Endothelial cell of umbilical vein (primary cell): ENCODE measurements around the gene IPPK. TPM values are rescaled to one million over a fixed set of nuclear protein-coding genes. Genes with fewer than 3 reads are reported as not detected.
"Not testable (repeated sequence)": the region's sequence is repeated elsewhere in the genome, so short reads cannot be mapped to it uniquely, and the experiment has no call there.

Experiments used
- BruUV-seq: library from RNA; stranded (reverse); fragments of 400-500 nt; replicated peaks from 2 replicates; lab custom pipeline; 2021; lab: Mats Ljungman, UMichigan
- CTCF ChIA-PET: fragments of 300-600, 350-600 bp; sonication (Branson Sonifier 250); formaldehyde crosslinking; loops from one replicate; lab custom pipeline; 2021; ENCODE audit warnings: antibody characterized with exemption, inconsistent platforms; lab: Charles Lee
- POLR2A ChIA-PET: fragments of 300-600, 350-600 bp; sonication (Branson Sonifier 250); formaldehyde crosslinking; loops from one replicate; lab custom pipeline; 2021; ENCODE audit warnings: antibody characterized with exemption, inconsistent platforms; lab: Charles Lee
- DNase-seq: peaks from one replicate; pipeline ENCODE4 v3.0.0-alpha.2; 2011; ENCODE audit warnings: low read depth, low spot score
- FAIRE-seq: peaks from 2 replicates; lab custom pipeline; 2011; peaks lifted over from hg19 to GRCh38; lab: Jason Lieb, UNC
- H2AFZ ChIP-seq: 2 replicates; pipeline ENCODE4 v1.6.0; 2012; ENCODE audit warnings: low read depth, low read length, control low read depth, inconsistent platforms
- H3K27ac ChIP-seq: 2 replicates; pipeline ENCODE4 v1.5.1; 2011; ENCODE audit warnings: low read depth, mild to moderate bottlenecking, control low read depth, low read length, moderate library complexity; ENCODE audit not compliant: insufficient read depth
- H3K27me3 ChIP-seq, 2 experiments: 2 replicates each; pipeline versions ENCODE4 v1.6.0 to v1.6.1; 2011; ENCODE audit warnings: low read length in 2 of 2, mixed read lengths in 1 of 2; ENCODE audit not compliant: control insufficient read depth in 2 of 2, insufficient read depth in 2 of 2
- H3K36me3 ChIP-seq, 2 experiments: 2 replicates in 1 of 2; 3 replicates in 1 of 2; pipeline ENCODE4 v1.5.1; 2011; ENCODE audit warnings: low read length in 2 of 2, mild to moderate bottlenecking in 1 of 2, moderate library complexity in 1 of 2; ENCODE audit not compliant: control insufficient read depth in 2 of 2, insufficient read depth in 2 of 2; ENCODE audit errors: extremely low read depth in 1 of 2
- H3K4me1 ChIP-seq: 3 replicates; pipeline ENCODE4 v1.5.1; 2011; ENCODE audit warnings: mild to moderate bottlenecking, low read length; ENCODE audit not compliant: control insufficient read depth, insufficient read depth; ENCODE audit errors: extremely low read depth
- H3K4me2 ChIP-seq: 2 replicates; pipeline ENCODE4 v1.6.1; 2011; ENCODE audit warnings: low read length, control low read depth, mixed read lengths; ENCODE audit not compliant: insufficient read depth
- H3K4me3 ChIP-seq, 3 experiments: fragments of 200-600 bp in 1 of 3; sonication (generic), shearing (Covaris generic) in 1 of 3; replicated peaks in 1 of 3; 2 replicates each; pipeline ENCODE4 v1.5.1; 2011 to 2016; ENCODE audit warnings: control low read depth in 3 of 3, low read length in 3 of 3, mild to moderate bottlenecking in 2 of 3, inconsistent platforms in 1 of 3, low read depth in 1 of 3, moderate library complexity in 1 of 3; ENCODE audit not compliant: insufficient read depth in 1 of 3
- H3K79me2 ChIP-seq: 2 replicates; pipeline ENCODE4 v1.6.0; 2012; ENCODE audit warnings: low read length, inconsistent platforms; ENCODE audit not compliant: control insufficient read depth, insufficient read depth
- H3K9ac ChIP-seq: replicated peaks from 2 replicates; pipeline ENCODE3; 2011; ENCODE audit warnings: low read length, control low read depth; ENCODE audit not compliant: insufficient read depth; ENCODE audit errors: extremely low read depth
- H3K9me1 ChIP-seq: replicated peaks from 3 replicates; pipeline ENCODE4 v1.6.0; 2011; ENCODE audit warnings: mild to moderate bottlenecking, low read length; ENCODE audit not compliant: control insufficient read depth, insufficient read depth; ENCODE audit errors: extremely low read depth
- H3K9me3 ChIP-seq: replicated peaks from 2 replicates; pipeline ENCODE4 v1.5.1; 2012; ENCODE audit warnings: low read length, inconsistent platforms; ENCODE audit not compliant: control insufficient read depth, insufficient read depth
- H4K20me1 ChIP-seq: replicated peaks from 2 replicates; pipeline ENCODE3; 2011; ENCODE audit warnings: mild to moderate bottlenecking, low read length; ENCODE audit not compliant: control insufficient read depth, insufficient read depth; ENCODE audit errors: extremely low read depth
- EZH2 ChIP-seq: IDR thresholded peaks from 2 replicates; pipeline ENCODE4 v1.6.1; 2012; ENCODE audit warnings: borderline replicate concordance, low read depth, mild to moderate bottlenecking, moderate library complexity, low read length, inconsistent platforms; ENCODE audit not compliant: severe bottlenecking
- FOS ChIP-seq: IDR thresholded peaks from 2 replicates; pipeline ENCODE4 v1.6.1; 2011; ENCODE audit warnings: mild to moderate bottlenecking, low read length, moderate library complexity, borderline replicate concordance; ENCODE audit not compliant: insufficient read depth
- GATA2 ChIP-seq: IDR thresholded peaks from 2 replicates; pipeline ENCODE4 v1.7.0; 2011; ENCODE audit warnings: low read depth, mild to moderate bottlenecking, moderate library complexity, mixed read lengths, low read length; ENCODE audit not compliant: insufficient read length, insufficient read depth
- JUN ChIP-seq: IDR thresholded peaks from 2 replicates; pipeline ENCODE4 v1.6.1; 2011; ENCODE audit warnings: borderline replicate concordance, low read depth; ENCODE audit not compliant: insufficient read length, insufficient read depth
- MYC ChIP-seq: IDR thresholded peaks from one replicate; pipeline ENCODE4 v1.6.1; 2011; ENCODE audit warnings: mild to moderate bottlenecking, low read depth, low read length
- POLR2A ChIP-seq: IDR thresholded peaks from 2 replicates; pipeline ENCODE4 v1.6.1; 2012; ENCODE audit warnings: low read depth, mild to moderate bottlenecking, control low read depth, low read length
- POLR2AphosphoS5 ChIP-seq: IDR thresholded peaks from 2 replicates; pipeline ENCODE4 v1.6.1; 2012; ENCODE audit warnings: low read depth, mild to moderate bottlenecking, control low read depth, low read length, moderate library complexity; ENCODE audit not compliant: insufficient read depth
- dilution Hi-C: fragments of 300-500 bp; cut with MboI; formaldehyde crosslinking; loops from one replicate; pipeline ENCODE4 v1.15.0; 2019; ENCODE audit warnings: low sequenced_read_pairs; ENCODE audit not compliant: extremely low pct_ligation_motif_present
- intact Hi-C: fragments of 100-400 bp; cut with micrococcal nuclease; formaldehyde crosslinking; loops from one replicate; pipeline ENCODE4 v1.10.0; 2022
- polyA plus RNA-seq, 4 experiments: library from polyadenylated mRNA; depleted of rRNA in 3 of 4; stranded (reverse) in 3 of 4; unstranded in 1 of 4; fragments of >200 nt; gene quantifications; 2 replicates each; pipeline versions ENCODE4 v1.2.1 to v1.2.3, GENCODE V29; 2011 to 2012; ENCODE audit warnings: missing spikeins in 1 of 4
- total RNA-seq: library from RNA; stranded (reverse); gene quantifications from 2 replicates; pipeline ENCODE4 v1.2.3, GENCODE V29; 2021
- TF ChIP-seq, protein P1 (sequence below): IDR thresholded peaks from 2 replicates; pipeline ENCODE4 v1.6.1; 2011; ENCODE audit not compliant: insufficient read depth, insufficient read length
- TF ChIP-seq, protein P2 (sequence below), 2 donors: IDR thresholded peaks; 1 replicate in 1 of 2; 2 replicates in 1 of 2; pipeline ENCODE4 v1.5.1; 2011; ENCODE audit warnings: low read length in 2 of 2, mild to moderate bottlenecking in 2 of 2, moderate library complexity in 2 of 2, control low read depth in 1 of 2, inconsistent platforms in 1 of 2, low read depth in 1 of 2; ENCODE audit not compliant: insufficient read depth in 1 of 2; ENCODE audit errors: extremely low read depth in 1 of 2

Gene IPPK
- total and polyA plus RNA-seq, 2 donors (not counting 3 experiments of a cell fraction or from before 2014, with no cell fraction given) = 14.0 to 28.0 TPM

DNA sequence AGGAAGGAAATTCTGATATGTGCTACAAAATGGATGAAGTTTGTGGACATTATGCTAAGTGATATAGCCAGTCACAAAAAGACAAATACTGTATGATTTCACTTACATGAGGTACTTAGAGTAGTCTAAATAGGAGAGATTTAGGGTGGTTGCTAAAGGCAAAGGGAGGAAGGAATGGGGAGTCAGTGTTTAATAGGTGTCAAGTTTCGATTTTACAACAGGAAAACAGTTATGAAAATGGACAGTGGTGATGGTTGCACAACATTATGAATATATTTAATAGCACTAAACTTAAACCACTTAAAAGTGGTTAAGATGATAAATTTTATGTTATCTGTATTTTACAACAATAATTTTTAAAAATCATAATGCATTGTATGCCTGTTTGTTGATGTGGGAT is 93.8 kb downstream of the IPPK start:
- H3K9ac ChIP-seq = no peak overlapping the region
- no peak for DNase-seq
- intact Hi-C loops (no loop called here), dilution Hi-C loops (no loop called here)
- CTCF ChIA-PET = no interaction called here
- H3K9me1 ChIP-seq = no peaks in the 10 kb centered on the region
- H3K79me2 ChIP-seq = no peaks in the 10 kb centered on the region
- BruUV-seq = no TSS peak
- H3K36me3 ChIP-seq = no peaks in the 10 kb centered on the region
- no peaks in the 10 kb centered on the region for H3K9me3 ChIP-seq
- no peaks in the 10 kb centered on the region for H3K4me1 ChIP-seq
- no peak overlapping the region for H2AFZ ChIP-seq
- POLR2A ChIA-PET = no interaction called here
- H4K20me1 ChIP-seq = no peaks in the 10 kb centered on the region
- no peak overlapping the region for H3K27ac ChIP-seq
- no peaks in the 10 kb centered on the region for H3K27me3 ChIP-seq
- no peak for FAIRE-seq
- no peak overlapping the region for H3K4me2 ChIP-seq
- no peak for TF ChIP-seq JUN
- TF ChIP-seq, protein P1, sequence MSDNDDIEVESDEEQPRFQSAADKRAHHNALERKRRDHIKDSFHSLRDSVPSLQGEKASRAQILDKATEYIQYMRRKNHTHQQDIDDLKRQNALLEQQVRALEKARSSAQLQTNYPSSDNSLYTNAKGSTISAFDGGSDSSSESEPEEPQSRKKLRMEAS = no peak
- TF ChIP-seq GATA2 = no peak
- no peak for TF ChIP-seq POLR2AphosphoS5
- TF ChIP-seq EZH2 = no peak
- TF ChIP-seq, protein P2, sequence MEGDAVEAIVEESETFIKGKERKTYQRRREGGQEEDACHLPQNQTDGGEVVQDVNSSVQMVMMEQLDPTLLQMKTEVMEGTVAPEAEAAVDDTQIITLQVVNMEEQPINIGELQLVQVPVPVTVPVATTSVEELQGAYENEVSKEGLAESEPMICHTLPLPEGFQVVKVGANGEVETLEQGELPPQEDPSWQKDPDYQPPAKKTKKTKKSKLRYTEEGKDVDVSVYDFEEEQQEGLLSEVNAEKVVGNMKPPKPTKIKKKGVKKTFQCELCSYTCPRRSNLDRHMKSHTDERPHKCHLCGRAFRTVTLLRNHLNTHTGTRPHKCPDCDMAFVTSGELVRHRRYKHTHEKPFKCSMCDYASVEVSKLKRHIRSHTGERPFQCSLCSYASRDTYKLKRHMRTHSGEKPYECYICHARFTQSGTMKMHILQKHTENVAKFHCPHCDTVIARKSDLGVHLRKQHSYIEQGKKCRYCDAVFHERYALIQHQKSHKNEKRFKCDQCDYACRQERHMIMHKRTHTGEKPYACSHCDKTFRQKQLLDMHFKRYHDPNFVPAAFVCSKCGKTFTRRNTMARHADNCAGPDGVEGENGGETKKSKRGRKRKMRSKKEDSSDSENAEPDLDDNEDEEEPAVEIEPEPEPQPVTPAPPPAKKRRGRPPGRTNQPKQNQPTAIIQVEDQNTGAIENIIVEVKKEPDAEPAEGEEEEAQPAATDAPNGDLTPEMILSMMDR (IDR thresholded peaks at IDR 0.05; ENCODE audit: extremely low read depth in 1 of 2, insufficient read depth in 1 of 2, low read depth in 1 of 2, low read length in 2 of 2) = no peak
- TF ChIP-seq MYC = no peak
- TF ChIP-seq FOS = no peak
- no peak for TF ChIP-seq POLR2A
- H3K4me3 ChIP-seq = no peak overlapping the region

DNA sequence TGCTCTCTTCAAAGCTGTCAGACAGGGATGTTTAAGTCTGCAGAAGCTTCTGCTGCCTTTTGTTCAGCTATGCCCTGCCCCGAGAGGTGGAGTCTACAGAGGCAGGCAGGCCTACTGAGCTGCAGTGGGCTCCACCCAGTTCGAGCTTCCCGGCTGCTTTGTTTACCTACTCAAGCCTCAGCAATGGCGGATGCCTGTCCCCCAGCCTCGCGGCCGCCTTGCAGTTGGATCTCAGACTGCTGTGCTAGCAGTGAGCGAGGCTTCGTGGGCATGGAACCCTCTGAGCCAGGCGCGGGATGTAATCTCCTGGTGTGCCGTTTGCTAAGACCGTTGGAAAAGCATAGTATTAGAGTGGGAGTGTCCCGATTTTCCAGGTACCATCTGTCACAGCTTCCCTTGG is 96.3 kb downstream of the IPPK start:
- dilution Hi-C loops, H2AFZ ChIP-seq, H3K4me1 ChIP-seq, H3K4me3 ChIP-seq, H3K36me3 ChIP-seq, H3K9me1 ChIP-seq, H3K9me3 ChIP-seq, H3K79me2 ChIP-seq, POLR2A ChIA-PET, CTCF ChIA-PET, H3K4me2 ChIP-seq, DNase-seq, intact Hi-C loops, H3K27me3 ChIP-seq, BruUV-seq, H3K9ac ChIP-seq, H3K27ac ChIP-seq, H4K20me1 ChIP-seq, FAIRE-seq: not testable (repeated sequence)

DNA sequence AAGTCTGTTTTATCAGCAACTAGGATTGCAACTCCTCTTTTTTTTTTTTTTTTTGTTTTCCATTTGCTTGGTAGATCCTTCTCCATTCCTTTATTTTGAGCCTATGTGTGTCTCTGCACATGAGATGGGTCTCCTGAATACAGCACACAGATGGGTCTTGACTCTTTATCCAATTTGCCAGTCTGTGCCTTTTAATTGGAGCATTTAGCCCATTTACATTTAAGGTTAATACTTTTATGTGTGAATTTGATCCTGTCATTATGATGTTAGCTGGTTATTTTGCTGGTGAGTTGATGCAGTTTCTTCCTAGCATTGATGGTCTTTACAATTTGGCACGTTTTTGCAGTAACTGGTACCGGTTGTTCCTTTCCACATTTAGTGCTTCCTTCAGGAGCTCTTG is 98.1 kb downstream of the IPPK start:
- intact Hi-C loops, H4K20me1 ChIP-seq: not testable (repeated sequence)

More for the DNA sequence above, 98.1 kb downstream of the IPPK start:
- CTCF ChIA-PET, H3K79me2 ChIP-seq, dilution Hi-C loops, H3K9ac ChIP-seq, BruUV-seq, H3K36me3 ChIP-seq, H3K4me2 ChIP-seq, H3K27me3 ChIP-seq, H2AFZ ChIP-seq, H3K27ac ChIP-seq, H3K4me3 ChIP-seq, H3K9me3 ChIP-seq, H3K9me1 ChIP-seq, FAIRE-seq, H3K4me1 ChIP-seq, DNase-seq, POLR2A ChIA-PET: not testable (repeated sequence)
